HCT116 (cell line): ENCODE data around the gene TAS2R7. TPM values are rescaled to one million over a fixed set of nuclear protein-coding genes. Genes with fewer than 3 reads are reported as not detected.

Experiments used
- ATAC-seq: fragments of 200-7000 bp; cut with Tn5 transposase; 2 replicates; pipeline ENCODE4 v1.9.1; 2020; ENCODE audit warnings: mild to moderate bottlenecking, moderate library complexity
- BruUV-seq: library from RNA; stranded (reverse); fragments of 400-500 nt; replicated peaks from 2 replicates; lab custom pipeline; 2021; lab: Mats Ljungman, UMichigan
- CTCF ChIA-PET: fragments of 300-600 bp; sonication (Branson Sonifier 250); formaldehyde crosslinking; loops from one replicate; lab custom pipeline; 2021; ENCODE audit warnings: antibody characterized with exemption; lab: Charles Lee
- POLR2A ChIA-PET: fragments of 300-600, 350-600 bp; sonication (Branson Sonifier 250); formaldehyde crosslinking; loops from one replicate; lab custom pipeline; 2021; ENCODE audit warnings: antibody characterized with exemption; lab: Charles Lee
- RAD21 ChIA-PET, 2 experiments: fragments of 300-600 bp; sonication (Branson Sonifier 250); formaldehyde crosslinking; loops; one replicate each; lab custom pipeline; 2023; ENCODE audit warnings: low total read pairs in 2 of 2; ENCODE audit not compliant: uncharacterized antibody in 2 of 2, unreplicated experiment in 2 of 2, low non-redundant PET in 1 of 2; lab: Charles Lee
- DNase-seq: peaks from one replicate; pipeline ENCODE4 v3.0.0-alpha.2; 2010; ENCODE audit warnings: low read depth, low spot score
- H2AFZ ChIP-seq: fragments of 200-600 bp; shearing (Covaris generic), sonication (generic); 2 replicates; pipeline ENCODE4 v1.6.1; 2017; ENCODE audit warnings: low read depth, mixed run types, mixed read lengths, antibody characterized with exemption, low read length; ENCODE audit not compliant: poor library complexity, severe bottlenecking
- H3K27ac ChIP-seq: 2 replicates; pipeline ENCODE4 v1.5.1; 2012; ENCODE audit warnings: low read depth, low read length
- H3K27me3 ChIP-seq: fragments of 200-600 bp; sonication (generic); 2 replicates; pipeline ENCODE4 v1.6.1; 2016; ENCODE audit warnings: mixed run types, low read length, mixed read lengths; ENCODE audit not compliant: insufficient read depth
- H3K36me3 ChIP-seq, 2 experiments: fragments of 200-500 bp in 1 of 2; fragments of 200-600 bp in 1 of 2; sonication (Bioruptor generic) in 1 of 2; sonication (generic) in 1 of 2; 2 replicates each; pipeline versions ENCODE4 v1.5.1 to v1.6.1; 2014 to 2016; ENCODE audit warnings: low read length in 2 of 2, inconsistent platforms in 1 of 2, mixed read lengths in 1 of 2, mixed run types in 1 of 2; ENCODE audit not compliant: insufficient read depth in 2 of 2, control insufficient read depth in 1 of 2
- H3K4me1 ChIP-seq, 2 experiments: fragments of 200-600 bp in 1 of 2; sonication (generic) in 1 of 2; 2 replicates each; pipeline versions ENCODE4 v1.5.1 to v1.6.1; 2012 to 2017; ENCODE audit warnings: low read length in 2 of 2, inconsistent platforms in 1 of 2, mild to moderate bottlenecking in 1 of 2, mixed read lengths in 1 of 2, mixed run types in 1 of 2, moderate library complexity in 1 of 2; ENCODE audit not compliant: insufficient read depth in 2 of 2, control insufficient read depth in 1 of 2
- H3K4me2 ChIP-seq: fragments of 200-600 bp; sonication (generic); 2 replicates; pipeline ENCODE4 v1.6.1; 2017; ENCODE audit warnings: mixed run types, low read length, mixed read lengths
- H3K4me3 ChIP-seq, 2 experiments: fragments of 200-600 bp in 1 of 2; sonication (generic) in 1 of 2; replicated peaks in 1 of 2; 2 replicates each; pipeline ENCODE4 v1.5.1; 2011 to 2016; ENCODE audit warnings: low read length in 2 of 2, control low read depth in 1 of 2, low read depth in 1 of 2, mild to moderate bottlenecking in 1 of 2, mixed read lengths in 1 of 2, mixed run types in 1 of 2
- H3K79me2 ChIP-seq: fragments of 200-600 bp; sonication (generic); 2 replicates; pipeline ENCODE4 v1.6.1; 2017; ENCODE audit warnings: mild to moderate bottlenecking, mixed run types, low read length, moderate library complexity, mixed read lengths; ENCODE audit not compliant: insufficient read depth
- H3K9ac ChIP-seq: fragments of 200-600 bp; sonication (generic); 2 replicates; pipeline ENCODE4 v1.6.1; 2016; ENCODE audit warnings: low read length, mixed read lengths
- H3K9me2 ChIP-seq: fragments of 200-600 bp; sonication (generic), shearing (Covaris generic); 2 replicates; pipeline ENCODE4 v1.6.1; 2017; ENCODE audit warnings: mixed run types, mild to moderate bottlenecking, moderate library complexity; ENCODE audit not compliant: insufficient read depth
- H3K9me3 ChIP-seq, 2 experiments: fragments of 200-500 bp in 1 of 2; fragments of 200-600 bp in 1 of 2; sonication (Bioruptor generic) in 1 of 2; sonication (generic) in 1 of 2; 2 replicates each; pipeline ENCODE4 v1.6.1; 2014 to 2017; ENCODE audit warnings: low read length in 2 of 2, mixed read lengths in 2 of 2, inconsistent platforms in 1 of 2, low read depth in 1 of 2, mild to moderate bottlenecking in 1 of 2, mixed run types in 1 of 2, moderate library complexity in 1 of 2; ENCODE audit not compliant: control insufficient read depth in 1 of 2, insufficient read depth in 1 of 2
- H4K20me1 ChIP-seq: fragments of 200-600 bp; sonication (generic), shearing (Covaris generic); 2 replicates; pipeline ENCODE4 v1.6.1; 2017; ENCODE audit warnings: mixed run types, mild to moderate bottlenecking, moderate library complexity; ENCODE audit not compliant: insufficient read depth
- ATF3 ChIP-seq: IDR thresholded peaks from 2 replicates; pipeline ENCODE4 v1.6.1; 2012
- CBX3 ChIP-seq: IDR thresholded peaks from 2 replicates; pipeline ENCODE4 v1.6.1; 2012; ENCODE audit warnings: low read depth
- ELF1 ChIP-seq: IDR thresholded peaks from 2 replicates; pipeline ENCODE4 v1.6.1; 2012; ENCODE audit warnings: low read depth, borderline replicate concordance
- EZH2phosphoT487 ChIP-seq: fragments of 200-600 bp; IDR thresholded peaks from 2 replicates; pipeline ENCODE4 v1.6.1; 2018; ENCODE audit warnings: antibody characterized with exemption, borderline replicate concordance
- MAX ChIP-seq: IDR thresholded peaks from 2 replicates; pipeline ENCODE4 v1.6.1; 2012
- POLR2A ChIP-seq: IDR thresholded peaks from 2 replicates; pipeline ENCODE4 v1.7.0; 2011; ENCODE audit warnings: borderline replicate concordance; ENCODE audit not compliant: insufficient read depth, insufficient read length; ENCODE audit errors: extremely low read depth
- POLR2AphosphoS5 ChIP-seq: IDR thresholded peaks from 2 replicates; pipeline ENCODE4 v1.6.1; 2011; ENCODE audit warnings: mild to moderate bottlenecking, low read depth, low read length, moderate library complexity
- RAD21 ChIP-seq: IDR thresholded peaks from 2 replicates; pipeline ENCODE4 v1.6.1; 2012; ENCODE audit warnings: low read depth, mild to moderate bottlenecking
- SIN3A ChIP-seq: IDR thresholded peaks from 2 replicates; pipeline ENCODE4 v1.6.1; 2012; ENCODE audit warnings: low read depth
- SP1 ChIP-seq: IDR thresholded peaks from 2 replicates; pipeline ENCODE4 v1.6.1; 2012; ENCODE audit warnings: low read depth
- SRF ChIP-seq: IDR thresholded peaks from 2 replicates; pipeline ENCODE4 v1.6.1; 2012; ENCODE audit warnings: low read depth
- TCF7L2 ChIP-seq: IDR thresholded peaks from 2 replicates; pipeline ENCODE4 v1.7.0; 2011; ENCODE audit warnings: borderline replicate concordance, inconsistent platforms; ENCODE audit not compliant: insufficient read depth, insufficient read length; ENCODE audit errors: extremely low read depth
- YY1 ChIP-seq: IDR thresholded peaks from 2 replicates; pipeline ENCODE4 v1.6.1; 2011; ENCODE audit warnings: low read length, low read depth, moderate library complexity, mild to moderate bottlenecking; ENCODE audit not compliant: insufficient replicate concordance; ENCODE audit errors: extremely low read depth
- ZBTB33 ChIP-seq: IDR thresholded peaks from 2 replicates; pipeline ENCODE4 v1.6.1; 2011; ENCODE audit warnings: mild to moderate bottlenecking, low read length, moderate library complexity; ENCODE audit not compliant: insufficient replicate concordance; ENCODE audit errors: extremely low read depth
- intact Hi-C: fragments of 100-400 bp; cut with micrococcal nuclease; formaldehyde crosslinking; loops from 2 replicates; pipeline ENCODE4 v1.10.0; 2022
- total RNA-seq: library from RNA; stranded (reverse); gene quantifications from one replicate; pipeline ENCODE4 v1.2.1, GENCODE V29; 2021; ENCODE audit not compliant: unreplicated experiment

TAS2R7 gene
- total RNA-seq, 1 experiment from 2014 or later = not detected

- Histone ChIP-seq H3K9me2 (no peaks in the 10 kb centered on the region), H3K4me3 (no peak within 1 kb of the TSS), H3K27me3 (no peaks in the 10 kb centered on the region), H3K4me2 (no peak within 1 kb of the TSS), H3K4me1 (no peaks in the 10 kb centered on the region), H2AFZ (no peak within 1 kb of the TSS), H3K36me3 (no peaks in the 10 kb centered on the region), H3K9me3 (no peaks in the 10 kb centered on the region), H4K20me1 (no peaks in the 10 kb centered on the region), H3K9ac (no peak within 1 kb of the TSS), H3K79me2 (no peaks in the 10 kb centered on the region), H3K27ac (no peak within 1 kb of the TSS)
- BruUV-seq = no TSS peak
- ATAC-seq (no peak), DNase-seq (no peak)
- ChIA-PET CTCF (no interaction called here), RAD21 (no interaction called here), POLR2A (no interaction called here)
- no peak for TF ChIP-seq ATF3
- no peak for TF ChIP-seq RAD21
- TF ChIP-seq CBX3 = no peak
- TF ChIP-seq MAX = no peak
- no peak for TF ChIP-seq POLR2A
- no peak for TF ChIP-seq SIN3A
- TF ChIP-seq EZH2phosphoT487 = no peak
- TF ChIP-seq YY1 = no peak
- no peak for TF ChIP-seq POLR2AphosphoS5
- no peak for TF ChIP-seq ZBTB33
- TF ChIP-seq SRF = no peak
- no peak for TF ChIP-seq ELF1
- no peak for TF ChIP-seq SP1
- no peak for TF ChIP-seq TCF7L2
- intact Hi-C loops = no loop called here
These were observed 4.8 kb upstream of the TAS2R7 start, which contains the start of gene TAS2R8 for GRCh38 chr12:10807186-10807585. Gene TAS2R8, minus strand, starts transcription at chr12:10807286. Its CDS starts 306 bp downstream, at chr12:10806980.
